ENCODE data around the gene FAM53A.
"Not testable (repeated sequence)": the region's sequence is repeated elsewhere in the genome, so short reads cannot be mapped to it uniquely, and the experiment has no call there.

Gene FAM53A

DNA sequence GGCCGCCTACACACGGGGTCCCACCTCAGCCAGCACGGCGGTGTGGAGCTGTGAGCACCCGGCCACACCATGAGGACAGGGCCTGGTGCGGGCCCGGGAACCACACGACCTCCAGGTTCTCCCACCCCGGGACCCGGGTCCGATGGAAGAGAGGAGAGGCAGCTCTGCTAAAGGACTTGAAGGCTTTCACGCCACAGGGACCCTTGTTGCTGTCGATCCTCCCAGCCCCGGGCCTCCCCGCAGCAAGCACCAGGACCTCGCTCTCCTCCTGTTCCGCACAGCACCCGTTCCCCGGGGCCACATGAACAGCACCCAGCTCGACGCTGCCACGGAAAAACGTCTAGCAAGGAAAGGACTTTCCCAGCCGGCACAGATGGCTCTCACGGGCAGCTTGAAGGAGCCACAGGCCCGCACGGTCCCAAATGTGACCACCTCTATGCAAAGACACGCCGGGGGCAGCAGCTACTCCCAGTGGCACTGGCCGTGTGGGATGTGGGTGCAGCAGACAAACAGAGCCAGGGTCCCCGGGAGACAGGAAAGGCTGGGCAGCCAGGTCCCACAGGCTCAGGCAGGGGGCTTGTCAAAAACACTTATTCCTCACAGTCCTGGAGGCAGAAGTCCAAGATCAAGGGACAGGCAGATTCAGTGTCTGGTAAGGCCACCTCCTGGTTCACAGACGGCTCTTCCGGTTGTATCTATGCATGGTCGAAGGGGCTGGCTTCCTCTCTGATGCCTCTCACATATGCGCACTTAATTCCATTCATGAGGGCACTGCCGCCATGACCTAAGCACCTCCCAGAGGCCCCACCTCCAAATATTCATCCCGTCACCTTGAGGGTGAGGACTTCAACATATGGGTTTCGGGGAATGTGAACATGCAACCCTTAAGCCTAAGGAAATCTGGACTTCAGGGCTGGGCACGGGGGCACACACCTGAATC, 24.7 kb downstream of the FAM53A start:
- no peak for DNase-seq (ENCODE audit: low spot score)

DNA sequence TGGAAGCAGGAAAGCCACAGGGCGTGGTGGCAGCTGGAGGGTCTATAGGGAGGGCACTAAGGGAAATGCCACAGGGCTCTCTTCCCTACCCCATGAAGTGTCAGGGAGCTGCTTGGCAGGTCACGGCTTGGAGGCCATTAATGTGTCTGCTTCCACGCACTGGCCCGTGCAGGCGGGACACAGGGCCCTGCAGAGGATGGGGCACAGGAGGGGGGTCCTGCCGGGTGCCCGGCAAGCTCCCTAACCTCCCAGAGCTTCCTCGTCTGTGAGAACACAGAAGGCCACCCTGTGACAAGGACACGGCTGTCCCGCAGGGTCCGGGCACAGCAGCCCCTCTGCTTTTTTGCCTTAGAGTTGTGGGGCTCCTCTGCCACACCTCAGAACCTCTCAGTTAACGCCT, 25.5 kb downstream of the FAM53A start:
- no peak for DNase-seq (ENCODE audit: low spot score)

DNA sequence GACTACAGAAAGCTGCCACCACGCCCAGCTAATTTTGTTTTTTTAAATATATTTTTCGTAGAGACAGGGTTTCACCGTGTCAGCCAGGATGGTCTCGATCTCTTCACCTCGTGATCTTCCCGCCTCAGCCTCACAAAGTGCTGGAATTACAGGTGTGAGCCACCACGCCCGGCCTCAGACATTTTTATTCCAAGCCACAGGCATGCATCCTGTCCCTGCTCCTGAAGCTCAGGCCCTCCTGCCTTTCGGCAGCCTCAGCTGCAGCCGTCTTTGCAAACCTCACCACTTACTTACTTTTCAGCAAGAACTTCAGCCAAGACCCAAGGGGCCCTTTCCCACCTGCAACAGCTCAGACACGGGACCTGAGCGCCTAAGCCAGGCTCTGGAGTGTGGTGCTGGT, 26.0 kb downstream of the FAM53A start:
- no peak for DNase-seq (ENCODE audit: low spot score)

DNA sequence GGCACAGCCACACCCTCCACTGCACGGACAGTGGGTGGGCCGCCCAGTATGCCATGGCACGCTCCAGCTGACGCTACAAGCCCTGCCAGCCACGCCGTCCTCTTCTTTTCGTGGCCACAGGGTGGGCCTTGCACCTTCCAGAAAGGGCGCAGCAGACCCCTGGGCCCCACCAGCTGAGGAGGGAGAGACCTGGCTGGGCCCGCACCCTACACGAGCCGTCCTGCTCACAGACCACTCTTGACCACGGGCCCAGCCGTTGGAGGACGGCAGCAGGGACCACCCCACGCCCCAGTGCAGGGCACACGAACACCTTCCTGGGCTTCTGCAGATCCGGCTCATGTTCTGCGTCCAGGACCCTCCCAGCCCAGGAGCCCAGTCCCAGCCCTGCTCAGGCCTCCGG, 27.1 kb downstream of the FAM53A start:
- no peak for DNase-seq (ENCODE audit: low spot score)

DNA sequence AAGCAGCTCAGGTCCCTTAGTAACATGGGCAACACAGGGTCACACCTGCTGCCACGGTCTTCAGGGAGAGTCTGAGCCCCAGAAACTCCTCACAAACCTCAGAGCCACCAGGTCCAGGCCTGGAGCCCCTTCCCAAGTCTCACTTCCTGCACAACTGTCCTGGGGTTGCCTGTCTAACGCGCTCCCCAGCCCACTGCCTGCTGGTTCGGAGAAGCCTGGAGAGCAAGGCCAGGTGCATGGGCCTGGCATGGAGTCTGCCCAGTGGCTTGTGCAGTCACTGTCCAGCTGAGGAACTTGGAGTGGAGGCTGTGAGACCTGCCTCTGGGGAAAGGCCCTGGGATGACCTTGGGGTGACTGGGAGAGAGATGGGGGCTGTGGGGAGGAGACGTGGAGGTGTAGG, 28.0 kb downstream of the FAM53A start:
- no peak for DNase-seq (ENCODE audit: low spot score)

DNA sequence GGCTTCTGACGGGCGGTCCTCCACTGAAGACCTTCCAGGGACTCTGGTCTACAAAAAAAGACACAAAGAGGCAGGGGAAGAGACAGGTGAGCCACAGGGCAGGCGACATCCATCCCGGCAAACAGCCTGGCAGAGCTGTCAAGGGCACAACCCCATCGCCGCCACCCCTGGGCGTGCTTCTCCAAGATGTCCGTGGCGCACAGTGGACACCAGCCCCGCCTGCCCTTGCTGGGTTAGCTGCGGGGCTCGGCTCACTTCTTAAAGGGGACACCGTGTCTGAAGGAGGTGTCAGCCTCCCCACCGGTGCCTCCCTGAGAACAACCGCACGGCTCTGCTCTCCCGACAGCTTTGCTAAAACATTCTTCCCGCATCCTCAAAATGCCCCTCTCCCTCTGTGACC, 28.4 kb downstream of the FAM53A start:
- no peak for DNase-seq (ENCODE audit: low spot score)

DNA sequence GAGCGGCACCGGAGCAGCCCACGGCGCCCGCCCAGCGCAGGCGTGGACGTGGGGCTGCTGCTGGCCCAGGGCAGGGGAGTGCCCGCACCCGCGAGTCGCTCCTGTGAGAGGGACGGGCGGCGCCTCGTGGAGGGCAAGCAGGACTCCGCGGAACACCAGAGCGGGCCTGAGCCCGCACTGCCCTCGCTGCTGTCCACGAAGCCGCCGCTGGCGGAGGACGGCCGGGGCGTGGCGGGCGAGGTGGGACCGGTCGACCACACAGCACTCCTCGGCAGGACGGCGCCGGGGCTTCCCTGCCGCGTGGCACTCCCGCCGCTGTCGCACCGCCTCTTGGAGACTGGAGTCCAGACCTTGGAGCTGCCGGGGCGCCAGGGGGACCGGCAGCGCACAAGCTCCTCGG, 29.0 kb downstream of the FAM53A start:
- DNase-seq (ENCODE audit: low spot score), result no peak

DNA sequence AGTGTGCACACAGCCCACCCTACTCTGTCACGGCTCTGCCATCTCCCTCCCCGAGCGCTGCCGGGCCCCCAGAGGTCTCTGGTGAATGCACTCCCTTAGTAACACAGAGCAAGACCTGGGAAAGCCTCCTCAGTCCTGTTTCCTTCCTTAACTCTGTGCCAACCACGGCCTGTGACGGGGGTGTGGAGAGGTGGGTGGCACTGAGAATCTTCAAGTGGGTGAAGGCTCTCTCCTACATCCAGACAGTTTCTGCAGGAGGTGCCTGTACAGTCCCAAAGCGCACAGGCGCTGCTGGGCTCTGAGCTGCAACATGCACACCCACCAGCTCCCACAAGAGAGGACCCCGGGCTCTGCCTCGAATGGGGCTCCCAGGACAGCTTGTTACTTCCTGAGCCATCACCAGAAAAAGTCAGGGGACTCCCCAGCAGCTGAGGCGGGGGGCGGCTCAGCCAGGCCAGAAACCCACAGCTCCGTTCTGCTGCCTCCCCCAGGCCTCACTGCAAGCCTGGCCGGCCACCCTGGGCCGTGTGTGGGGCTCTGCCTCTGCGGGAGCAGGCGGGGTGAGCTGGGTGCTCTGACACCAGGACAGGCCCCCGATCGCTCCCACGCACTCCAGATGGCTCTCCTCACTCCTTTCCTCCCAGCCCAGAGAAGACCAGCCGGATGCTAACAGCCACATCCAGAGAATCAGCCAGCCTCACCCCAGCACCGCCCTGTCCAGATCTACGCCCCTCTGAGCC, 29.7 kb downstream of the FAM53A start:
- no peak for DNase-seq (ENCODE audit: low spot score)

DNA sequence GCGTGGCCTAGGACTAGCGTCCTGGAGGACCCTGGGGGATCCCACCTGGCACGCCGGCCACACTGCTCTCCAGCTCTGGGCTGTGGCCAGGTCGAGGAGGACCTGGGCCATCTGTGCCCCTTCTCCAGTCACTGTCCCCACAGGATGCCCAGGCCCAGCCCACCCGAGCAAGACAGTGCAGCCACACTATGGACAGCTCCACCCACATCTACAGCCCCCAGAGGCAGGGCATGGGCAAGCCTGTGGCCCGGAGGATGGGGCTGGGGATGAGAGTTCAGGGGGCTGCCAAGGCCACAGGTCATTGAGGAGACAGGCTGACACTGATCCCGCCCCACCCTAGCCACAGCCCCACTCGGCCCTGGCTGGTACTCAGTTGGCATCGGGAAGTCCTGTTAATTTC, 30.3 kb downstream of the FAM53A start:
- DNase-seq (ENCODE audit: low spot score), result no peak

DNA sequence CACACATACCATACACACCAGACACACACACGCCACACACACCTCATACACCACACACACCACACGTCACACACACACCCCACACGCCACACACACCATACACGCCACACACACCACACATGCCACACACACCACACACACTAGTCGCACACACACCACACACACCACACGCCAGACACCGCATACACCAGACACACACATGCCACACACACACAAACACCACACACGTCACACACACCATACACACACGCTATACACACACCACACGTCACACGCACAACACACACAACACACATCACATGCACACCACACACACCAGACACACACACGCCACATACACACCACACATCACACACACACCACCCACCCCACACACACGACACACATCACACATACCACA, 32.0 kb downstream of the FAM53A start:
- no peak for DNase-seq (ENCODE audit: low spot score)

DNA sequence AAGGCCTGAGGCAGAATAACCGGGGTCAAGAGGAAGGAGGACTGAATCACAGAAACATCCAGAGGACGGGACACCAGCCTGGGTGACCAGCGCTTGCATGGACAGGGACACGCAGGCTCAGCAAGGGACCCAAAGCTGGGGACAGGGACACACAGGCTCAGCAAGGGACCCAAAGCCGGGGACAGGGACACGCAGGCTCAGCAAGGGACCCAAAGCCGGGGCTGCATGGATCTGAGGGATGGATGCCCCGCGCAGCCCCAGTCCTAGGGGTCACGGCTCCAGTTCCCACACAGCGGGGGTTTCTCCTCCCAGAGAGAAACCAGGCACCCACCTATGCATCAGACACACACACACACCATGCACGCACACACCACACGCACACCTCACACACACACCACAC, 32.5 kb downstream of the FAM53A start:
- no peak for DNase-seq (ENCODE audit: low spot score)

DNA sequence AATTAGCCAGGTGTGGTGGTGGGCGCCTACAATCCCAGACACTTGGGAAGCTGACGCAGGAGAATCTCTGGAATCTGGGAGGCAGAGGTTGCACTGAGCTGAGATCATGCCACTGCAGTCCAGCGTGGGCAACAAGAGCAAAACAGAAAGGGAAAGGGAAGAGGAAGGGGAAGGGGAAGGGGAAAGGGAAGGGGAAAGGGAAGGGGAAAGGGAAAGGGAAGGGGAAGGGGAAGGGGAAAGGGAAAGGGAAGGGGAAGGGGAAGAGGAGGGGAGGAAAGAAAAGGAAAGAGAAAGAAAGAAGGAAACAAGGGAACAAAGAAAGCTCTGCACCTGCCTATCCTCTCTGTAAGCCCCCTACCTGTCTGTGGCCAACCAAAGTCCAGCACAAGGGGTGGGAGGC, 35.2 kb downstream of the FAM53A start:
- no peak for DNase-seq (ENCODE audit: low spot score)

DNA sequence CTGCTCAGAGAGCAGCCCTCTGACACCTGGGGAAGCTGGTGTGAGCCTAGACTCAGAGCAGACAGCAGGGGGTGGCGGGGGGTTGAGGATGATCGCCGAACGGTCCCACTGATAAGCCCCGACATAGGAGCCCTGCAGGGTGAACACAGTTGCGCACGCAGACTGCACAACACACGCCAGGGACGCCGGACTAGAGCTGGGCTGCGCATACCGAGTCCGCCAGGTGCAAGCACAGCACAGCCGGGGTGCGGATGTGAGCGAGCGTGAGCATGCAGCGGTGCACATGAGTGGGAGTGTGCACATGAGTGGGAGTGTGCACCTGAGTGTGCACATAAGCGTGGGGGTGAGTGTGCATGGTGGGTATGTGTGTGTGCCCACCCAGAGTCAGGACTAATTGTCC, 36.7 kb downstream of the FAM53A start:
- no peak for DNase-seq (ENCODE audit: low spot score)

DNA sequence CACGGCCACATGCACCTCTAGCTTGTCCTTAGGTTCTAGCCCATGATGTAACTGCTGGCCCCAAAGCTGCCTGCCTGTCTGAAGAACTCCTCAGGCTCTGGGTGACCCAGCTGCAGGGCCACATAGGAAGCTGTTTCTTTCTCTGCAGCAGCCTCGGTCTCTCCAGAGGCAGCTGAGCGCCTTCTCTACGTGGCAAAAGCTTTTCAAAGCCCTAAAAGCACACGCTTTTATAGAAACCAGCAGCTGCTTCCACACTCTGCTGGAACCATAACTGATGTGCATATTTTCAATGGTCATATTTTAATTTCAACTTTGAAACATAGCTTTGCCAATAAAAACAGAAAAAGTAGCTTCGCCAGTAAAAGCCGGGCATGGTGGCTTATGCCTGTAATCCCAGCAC, 37.4 kb downstream of the FAM53A start:
- no peak for DNase-seq (ENCODE audit: low spot score)

DNA sequence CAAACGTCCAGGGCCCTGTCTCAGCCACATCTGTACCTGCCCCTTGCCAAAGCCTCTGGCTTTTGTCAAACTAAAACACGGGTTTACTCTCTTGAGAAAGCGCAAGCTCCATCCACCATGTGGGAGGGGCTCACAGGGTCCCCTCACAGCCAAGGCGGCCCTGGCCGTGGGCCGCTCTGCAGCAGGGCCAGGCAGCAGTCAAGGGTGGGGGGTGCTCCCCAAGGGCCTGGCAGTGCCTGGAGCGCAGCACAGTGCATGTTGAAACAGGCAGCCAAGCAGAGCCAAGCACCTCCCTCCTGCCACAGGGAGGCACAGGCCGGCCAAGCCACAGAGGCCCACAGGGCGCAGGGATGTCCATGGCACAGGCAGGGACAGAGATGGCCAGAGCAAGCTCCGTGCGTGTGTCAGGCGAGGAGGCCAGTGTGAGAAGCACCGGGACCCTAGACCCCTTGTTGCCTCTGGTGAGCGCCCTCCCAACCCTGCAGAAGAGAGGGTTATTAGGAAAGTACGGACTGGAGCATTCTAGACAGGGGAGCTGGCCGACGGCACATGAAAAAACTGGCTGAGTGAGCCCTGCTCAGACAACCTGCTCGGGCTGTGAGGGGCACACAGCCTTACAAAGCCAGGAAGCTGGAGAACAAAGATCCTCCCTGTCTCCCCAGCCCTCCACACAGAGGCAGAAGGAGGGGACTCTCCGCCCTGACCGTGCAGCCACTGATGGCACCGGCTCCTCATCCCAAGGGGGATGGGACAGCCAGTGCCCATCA, 39.0 kb downstream of the FAM53A start:
- DNase-seq (ENCODE audit: low spot score), result no peak

DNA sequence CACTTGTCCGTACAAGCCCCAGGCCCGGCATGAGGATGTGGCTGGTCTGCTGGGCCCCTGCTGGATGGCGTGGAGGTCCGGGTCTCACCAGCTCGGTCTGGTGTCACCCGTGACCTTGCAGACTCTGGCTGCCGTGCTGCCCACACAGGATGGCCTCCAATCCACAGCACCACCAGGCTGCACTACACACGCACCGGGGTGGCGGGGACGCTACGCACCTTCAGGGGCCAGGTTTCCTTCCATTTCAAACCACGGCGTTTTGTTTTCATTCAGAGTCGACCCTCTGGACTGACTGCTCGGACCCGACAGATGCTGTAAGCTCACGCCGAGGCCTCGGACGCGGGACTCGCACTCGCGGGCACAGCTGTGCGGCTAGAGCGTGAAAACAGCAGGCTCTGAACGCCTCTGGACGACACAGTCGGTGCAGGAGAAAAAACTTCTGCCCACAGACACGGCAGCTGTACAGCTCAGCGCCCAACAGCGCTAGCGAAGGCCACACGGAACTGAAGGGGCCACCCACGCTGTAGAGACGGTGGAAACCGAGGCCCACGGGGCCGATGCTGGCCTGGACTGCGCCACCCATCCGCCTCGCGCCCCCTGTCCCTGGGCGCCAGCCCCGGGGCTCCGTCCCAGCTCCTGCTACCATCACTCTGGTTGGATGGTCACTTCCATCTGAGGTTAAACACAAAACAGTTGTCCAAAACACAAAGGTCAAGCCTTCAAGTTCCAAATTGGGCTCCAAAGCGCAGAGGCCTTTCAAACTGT, 40.0 kb downstream of the FAM53A start:
- DNase-seq (ENCODE audit: low spot score), result no peak

DNA sequence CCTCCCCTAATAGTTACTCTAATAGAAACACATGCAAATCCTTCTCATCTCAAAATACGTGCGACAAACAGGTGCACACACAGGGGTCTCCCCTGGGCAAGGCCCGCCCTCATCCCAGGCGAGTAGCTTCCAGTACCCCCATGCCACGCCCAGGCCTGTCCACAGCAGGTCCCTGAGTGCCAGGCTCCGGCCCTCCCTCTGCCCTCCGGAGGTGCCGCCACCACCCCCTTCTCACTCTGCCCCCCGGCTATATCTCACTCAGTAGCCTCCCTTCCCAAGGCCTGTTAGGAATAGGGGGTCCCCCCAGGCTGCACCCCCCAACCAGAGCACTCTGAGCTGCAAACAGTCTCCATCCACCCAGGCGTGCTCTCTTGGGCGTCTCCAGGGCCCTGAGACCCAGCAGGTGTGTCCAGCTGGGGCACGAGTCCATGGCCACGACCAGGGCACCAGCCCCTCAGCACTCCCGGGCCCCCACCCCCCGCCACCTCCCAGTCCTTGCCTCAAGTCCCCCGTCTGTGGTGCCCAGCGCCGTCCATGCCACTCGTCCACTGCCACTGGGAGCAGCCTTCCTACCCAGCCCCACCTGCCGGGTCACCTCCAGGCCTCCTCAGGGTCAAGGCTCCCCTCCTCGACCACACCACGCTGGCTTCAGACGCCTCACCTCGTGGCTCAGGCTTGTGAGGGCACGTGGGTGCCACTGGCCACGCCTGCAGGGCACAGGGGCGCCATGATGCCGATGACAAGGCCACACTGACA, 41.7 kb downstream of the FAM53A start:
- DNase-seq (ENCODE audit: low spot score), result no peak

DNA sequence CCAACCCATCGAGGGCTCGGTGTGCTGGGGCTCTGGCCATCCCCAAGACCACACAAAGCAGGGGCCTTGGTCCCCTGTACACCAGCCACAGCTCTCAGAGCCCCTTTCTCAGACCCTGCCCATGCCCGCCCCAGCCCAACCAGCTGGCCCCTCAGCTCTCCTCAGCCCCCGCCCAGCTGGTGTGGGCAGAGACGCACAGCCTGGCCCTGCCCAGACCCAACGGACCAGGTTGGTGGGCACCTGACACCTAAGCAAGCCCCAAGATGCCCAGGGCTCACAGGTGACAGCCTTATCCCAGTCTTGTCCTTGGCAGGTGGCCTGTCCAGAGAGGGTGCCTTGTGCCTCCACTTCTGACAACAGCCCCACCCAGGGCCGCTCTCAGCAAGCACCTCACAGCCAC, 42.4 kb downstream of the FAM53A start:
- no peak for DNase-seq (ENCODE audit: low spot score)

DNA sequence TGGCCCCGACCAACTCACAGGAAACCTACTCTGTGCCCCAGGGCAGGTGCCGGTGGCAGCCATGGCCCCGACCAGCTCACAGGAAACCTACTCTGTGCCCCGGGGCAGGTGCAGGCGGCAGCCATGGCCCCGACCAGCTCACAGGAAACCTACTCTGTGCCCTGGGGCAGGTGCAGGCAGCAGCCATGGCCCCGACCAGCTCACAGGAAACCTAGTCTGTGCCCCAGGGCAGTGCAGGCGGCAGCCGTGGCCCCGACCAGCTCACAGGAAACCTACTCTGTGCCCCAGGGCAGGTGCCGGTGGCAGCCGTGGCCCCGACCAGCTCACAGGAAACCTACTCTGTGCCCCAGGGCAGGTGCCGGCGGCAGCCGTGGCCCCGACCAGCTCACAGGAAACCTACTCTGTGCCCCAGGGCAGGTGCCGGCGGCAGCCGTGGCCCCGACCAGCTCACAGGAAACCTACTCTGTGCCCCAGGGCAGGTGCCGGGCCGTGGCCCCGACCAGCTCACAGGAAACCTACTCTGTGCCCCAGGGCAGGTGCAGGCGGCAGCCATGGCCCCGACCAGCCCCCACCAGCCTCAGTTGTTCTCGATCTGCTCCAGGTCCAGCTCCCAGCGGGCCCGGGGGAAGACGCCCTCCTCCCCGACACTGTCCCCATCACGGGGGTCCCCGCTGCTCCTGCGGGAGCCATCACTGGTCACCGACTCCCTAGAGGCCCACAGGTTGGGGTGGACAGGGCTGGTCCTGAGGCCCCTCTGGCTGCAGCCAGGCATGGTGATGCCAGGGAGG, 43.2 kb downstream of the FAM53A start:
- DNase-seq (ENCODE audit: low spot score), result not testable (repeated sequence)

DNA sequence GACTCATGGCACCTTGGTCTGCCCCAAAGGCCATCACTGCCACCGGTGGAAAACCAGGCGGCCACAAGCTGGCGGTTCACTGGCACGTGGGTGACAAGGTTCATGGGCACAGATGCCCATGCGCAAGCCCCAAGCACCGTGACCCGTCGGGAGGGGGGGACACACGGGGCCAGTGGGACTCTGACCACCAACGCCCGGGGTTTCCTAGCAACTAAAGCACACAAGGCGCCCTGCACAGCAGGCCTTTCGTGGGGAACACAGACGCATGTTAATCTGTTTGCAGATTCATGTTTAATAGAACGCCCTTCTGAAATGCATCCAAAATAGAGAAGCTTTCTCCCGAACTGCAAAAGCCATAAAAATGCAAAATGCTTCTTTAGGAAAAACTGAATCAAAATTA, 43.9 kb downstream of the FAM53A start:
- no peak for DNase-seq (ENCODE audit: low spot score)
